Ovary (tissue), 3 donors: Measurements from ENCODE around the gene TIPARP.

ENCODE experiments used
- EP300 ChIP-seq: sonication (generic); formaldehyde crosslinking; IDR thresholded peaks from one replicate; pipeline ENCODE4 v1.6.1; 2017; ENCODE audit warnings: antibody characterized with exemption
- POLR2A ChIP-seq: fragments of 450-650 bp; IDR thresholded peaks from one replicate; pipeline ENCODE4 v1.6.1; 2017; ENCODE audit warnings: antibody characterized with exemption, mild to moderate bottlenecking, moderate library complexity
- TF ChIP-seq, protein P1 (sequence below), 3 donors: fragments of 450-650 bp in 2 of 3; fragments of 200-600 bp in 1 of 3; IDR thresholded peaks; one replicate each; pipeline versions ENCODE4 v1.5.1 to v1.8.0; 2016 to 2022; ENCODE audit warnings: antibody characterized with exemption in 3 of 3, mild to moderate bottlenecking in 1 of 3
- donor health status: DM: no; HTN: no; CAD: no.

DNA sequence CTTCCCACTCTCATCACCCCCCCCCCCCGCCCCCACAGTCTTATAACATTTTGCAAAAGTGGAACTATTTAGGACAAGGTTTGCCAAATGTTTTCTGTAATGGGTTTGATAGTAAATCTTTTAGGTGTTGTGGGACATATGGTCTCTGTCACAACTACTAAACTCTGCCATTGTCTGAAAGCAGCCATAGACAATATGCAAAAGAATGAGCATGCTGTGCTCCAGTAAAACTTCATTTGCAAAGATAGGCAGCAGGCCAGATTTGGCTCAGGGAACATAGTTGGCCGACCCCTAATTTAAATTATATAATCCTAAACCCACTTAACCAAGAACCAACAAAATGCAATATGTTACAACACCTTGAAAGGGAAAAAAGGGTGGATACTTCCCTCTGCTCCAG, 46.4 kb downstream of the TIPARP start:
- TF ChIP-seq, protein P1, sequence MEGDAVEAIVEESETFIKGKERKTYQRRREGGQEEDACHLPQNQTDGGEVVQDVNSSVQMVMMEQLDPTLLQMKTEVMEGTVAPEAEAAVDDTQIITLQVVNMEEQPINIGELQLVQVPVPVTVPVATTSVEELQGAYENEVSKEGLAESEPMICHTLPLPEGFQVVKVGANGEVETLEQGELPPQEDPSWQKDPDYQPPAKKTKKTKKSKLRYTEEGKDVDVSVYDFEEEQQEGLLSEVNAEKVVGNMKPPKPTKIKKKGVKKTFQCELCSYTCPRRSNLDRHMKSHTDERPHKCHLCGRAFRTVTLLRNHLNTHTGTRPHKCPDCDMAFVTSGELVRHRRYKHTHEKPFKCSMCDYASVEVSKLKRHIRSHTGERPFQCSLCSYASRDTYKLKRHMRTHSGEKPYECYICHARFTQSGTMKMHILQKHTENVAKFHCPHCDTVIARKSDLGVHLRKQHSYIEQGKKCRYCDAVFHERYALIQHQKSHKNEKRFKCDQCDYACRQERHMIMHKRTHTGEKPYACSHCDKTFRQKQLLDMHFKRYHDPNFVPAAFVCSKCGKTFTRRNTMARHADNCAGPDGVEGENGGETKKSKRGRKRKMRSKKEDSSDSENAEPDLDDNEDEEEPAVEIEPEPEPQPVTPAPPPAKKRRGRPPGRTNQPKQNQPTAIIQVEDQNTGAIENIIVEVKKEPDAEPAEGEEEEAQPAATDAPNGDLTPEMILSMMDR (IDR thresholded peaks at IDR 0.05), result no peak
- no peak for TF ChIP-seq POLR2A
- no peak for TF ChIP-seq EP300
